Measurements from ENCODE around the gene BRWD1.

- TF ChIP-seq CTCF (IDR thresholded peaks at IDR 0.05) (0 out of 3 replicates have a peak, but pooled peaks have one; percentile 14), POLR2A (IDR thresholded peaks at IDR 0.05; ENCODE audit: low read length) (peak; percentile 60), ZFP36 (IDR thresholded peaks at IDR 0.05; ENCODE audit: borderline replicate concordance, partially characterized antibody) (no peak), NR3C1 (IDR thresholded peaks at IDR 0.05) (no peak)
Measured at GRCh38 chr21:39313571-39314142, at the start of gene BRWD1.

Measured in A549 (cell line).